ENCODE measurements around the gene NOB1.

The NOB1 gene

GRCh38 chr16:69754469-69755310 is at the start of gene NOB1:
Gene NOB1, minus strand, starts transcription at chr16:69754926. Its CDS starts 16 bp downstream, at chr16:69754910.
- in situ Hi-C loops (cut with HindIII; ENCODE audit: low pct_ligation_motif_present, low sequenced_read_pairs) = no loop called here
- H3K27ac ChIP-seq = peak within 1 kb of the TSS; percentile 57
- H3K27me3 ChIP-seq (replicated peaks) = no peaks in the 10 kb centered on the region
- H3K4me3 ChIP-seq (ENCODE audit: low read depth, low read length) = peak within 1 kb of the TSS; percentile 99
- peak; percentile 98 for TF ChIP-seq CTCF (IDR thresholded peaks at IDR 0.05; ENCODE audit: low read depth, low read length, missing control alignments)
- H3K36me3 ChIP-seq (replicated peaks) = peaks cover 19% of the 10 kb centered on the region
- peak; percentile 93 for DNase-seq

- H3K36me3 ChIP-seq (replicated peaks) = no peaks in the 10 kb centered on the region
- H3K4me3 ChIP-seq (ENCODE audit: low read depth, low read length) = no peak overlapping the region
- no peaks in the 10 kb centered on the region for H3K27me3 ChIP-seq (replicated peaks)
- H3K27ac ChIP-seq = no peak overlapping the region
- TF ChIP-seq CTCF (IDR thresholded peaks at IDR 0.05; ENCODE audit: low read depth, low read length, missing control alignments) = no peak
- DNase-seq = no peak
- in situ Hi-C loops (cut with HindIII; ENCODE audit: low pct_ligation_motif_present, low sequenced_read_pairs) = no loop called here
Observed at GRCh38 chr16:69804297-69804696, 49.6 kb upstream of the NOB1 start.

- no peak overlapping the region for H3K27ac ChIP-seq
- TF ChIP-seq CTCF (IDR thresholded peaks at IDR 0.05; ENCODE audit: low read depth, low read length, missing control alignments) = no peak
- H3K4me3 ChIP-seq (ENCODE audit: low read depth, low read length) = no peak overlapping the region
- H3K36me3 ChIP-seq (replicated peaks) = no peaks in the 10 kb centered on the region
- no peaks in the 10 kb centered on the region for H3K27me3 ChIP-seq (replicated peaks)
- DNase-seq = no peak
- in situ Hi-C loops (cut with HindIII; ENCODE audit: low pct_ligation_motif_present, low sequenced_read_pairs) = no loop called here
Observed at GRCh38 chr16:69799611-69800031, 44.9 kb upstream of the NOB1 start.

- Histone ChIP-seq H3K4me3 (ENCODE audit: low read depth, low read length) (no peak overlapping the region), H3K27ac (no peak overlapping the region), H3K36me3 (replicated peaks) (no peaks in the 10 kb centered on the region), H3K27me3 (replicated peaks) (no peaks in the 10 kb centered on the region)
- DNase-seq = peak; percentile 28
- TF ChIP-seq CTCF (IDR thresholded peaks at IDR 0.05; ENCODE audit: low read depth, low read length, missing control alignments) = peak; percentile 72
- in situ Hi-C loops (cut with HindIII; ENCODE audit: low pct_ligation_motif_present, low sequenced_read_pairs) = no loop called here
Observed at GRCh38 chr16:69798466-69798865, 43.7 kb upstream of the NOB1 start.

- H3K27ac ChIP-seq = no peak overlapping the region
- TF ChIP-seq CTCF (IDR thresholded peaks at IDR 0.05; ENCODE audit: low read depth, low read length, missing control alignments) = peak; percentile 83
- H3K36me3 ChIP-seq (replicated peaks) = no peaks in the 10 kb centered on the region
- H3K4me3 ChIP-seq (ENCODE audit: low read depth, low read length) = no peak overlapping the region
- DNase-seq = peak; percentile 47
- in situ Hi-C loops (cut with HindIII; ENCODE audit: low pct_ligation_motif_present, low sequenced_read_pairs) = no loop called here
- no peaks in the 10 kb centered on the region for H3K27me3 ChIP-seq (replicated peaks)
Observed at GRCh38 chr16:69796285-69797118, 41.8 kb upstream of the NOB1 start.
